ENCODE data around the gene SEMA4B. TPM values are rescaled to one million over a fixed set of nuclear protein-coding genes. Genes with fewer than 3 reads are reported as not detected.
"Not testable (repeated sequence)": the region's sequence is repeated elsewhere in the genome, so short reads cannot be mapped to it uniquely, and the experiment has no call there.

The SEMA4B gene
- total RNA-seq, 1 donor from 2014 or later = 48.7 TPM

DNA sequence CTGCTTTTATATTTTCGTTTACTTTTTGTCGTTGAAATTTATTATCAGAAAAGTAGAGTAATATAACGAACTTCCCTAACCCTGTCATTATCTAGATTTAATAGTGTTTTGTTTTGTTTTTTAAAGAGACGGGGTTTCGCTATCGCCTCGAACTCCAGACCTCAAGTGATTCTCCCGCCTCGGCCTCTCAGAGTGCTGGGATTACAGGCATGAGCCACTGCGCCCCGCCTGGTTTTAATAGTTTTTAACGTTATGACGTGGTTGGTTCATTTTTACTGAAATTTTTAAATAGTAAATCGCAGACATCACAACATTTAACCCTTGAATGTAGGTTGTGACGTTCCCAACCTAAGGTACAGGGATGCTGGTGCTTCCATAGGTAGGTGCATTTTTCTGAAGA, 65.4 kb downstream of the SEMA4B start:
- intact Hi-C loops (cut with DNase I) = no loop called here
- Histone ChIP-seq H3K27me3 (no peaks in the 10 kb centered on the region), H3K4me3 (peak overlapping the region; percentile 92), H3K27ac (peak overlapping the region; percentile 94), H3K4me1 (peaks cover 50% of the 10 kb centered on the region), H3K9me3 (no peaks in the 10 kb centered on the region), H3K36me3 (peaks cover 38% of the 10 kb centered on the region)
- DNase-seq (peak; percentile 54), ATAC-seq (no peak)
- TF ChIP-seq, protein P1, sequence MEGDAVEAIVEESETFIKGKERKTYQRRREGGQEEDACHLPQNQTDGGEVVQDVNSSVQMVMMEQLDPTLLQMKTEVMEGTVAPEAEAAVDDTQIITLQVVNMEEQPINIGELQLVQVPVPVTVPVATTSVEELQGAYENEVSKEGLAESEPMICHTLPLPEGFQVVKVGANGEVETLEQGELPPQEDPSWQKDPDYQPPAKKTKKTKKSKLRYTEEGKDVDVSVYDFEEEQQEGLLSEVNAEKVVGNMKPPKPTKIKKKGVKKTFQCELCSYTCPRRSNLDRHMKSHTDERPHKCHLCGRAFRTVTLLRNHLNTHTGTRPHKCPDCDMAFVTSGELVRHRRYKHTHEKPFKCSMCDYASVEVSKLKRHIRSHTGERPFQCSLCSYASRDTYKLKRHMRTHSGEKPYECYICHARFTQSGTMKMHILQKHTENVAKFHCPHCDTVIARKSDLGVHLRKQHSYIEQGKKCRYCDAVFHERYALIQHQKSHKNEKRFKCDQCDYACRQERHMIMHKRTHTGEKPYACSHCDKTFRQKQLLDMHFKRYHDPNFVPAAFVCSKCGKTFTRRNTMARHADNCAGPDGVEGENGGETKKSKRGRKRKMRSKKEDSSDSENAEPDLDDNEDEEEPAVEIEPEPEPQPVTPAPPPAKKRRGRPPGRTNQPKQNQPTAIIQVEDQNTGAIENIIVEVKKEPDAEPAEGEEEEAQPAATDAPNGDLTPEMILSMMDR (IDR thresholded peaks at IDR 0.05) = no peak

DNA sequence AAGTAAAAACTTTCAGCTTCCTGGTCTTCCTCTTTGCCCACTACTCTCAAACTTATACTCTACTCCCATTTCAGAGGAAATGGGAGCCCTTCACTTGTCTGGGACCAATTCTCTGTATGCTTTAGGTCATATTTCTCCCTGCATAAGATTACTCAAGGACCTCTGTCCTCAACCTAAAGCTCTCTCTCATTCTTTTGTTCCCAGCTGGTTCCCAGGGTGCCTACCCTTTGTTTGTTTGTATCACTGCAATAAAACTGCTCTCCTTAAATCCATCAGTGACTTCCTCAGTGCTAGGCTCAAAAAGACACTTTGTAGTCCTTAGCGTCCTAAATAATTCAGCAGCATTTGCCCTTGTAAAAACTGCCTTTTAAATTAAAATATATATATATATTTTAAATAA, 67.3 kb downstream of the SEMA4B start:
- H3K27me3 ChIP-seq = no peaks in the 10 kb centered on the region
- H3K9me3 ChIP-seq = no peaks in the 10 kb centered on the region
- intact Hi-C loops (cut with DNase I) = no loop called here
- DNase-seq (no peak), ATAC-seq (no peak)
- H3K36me3 ChIP-seq = peaks cover 56% of the 10 kb centered on the region
- H3K27ac ChIP-seq = no peak overlapping the region
- TF ChIP-seq, protein P1 (IDR thresholded peaks at IDR 0.05) = no peak
- no peak overlapping the region for H3K4me3 ChIP-seq
- peaks cover 57% of the 10 kb centered on the region for H3K4me1 ChIP-seq

DNA sequence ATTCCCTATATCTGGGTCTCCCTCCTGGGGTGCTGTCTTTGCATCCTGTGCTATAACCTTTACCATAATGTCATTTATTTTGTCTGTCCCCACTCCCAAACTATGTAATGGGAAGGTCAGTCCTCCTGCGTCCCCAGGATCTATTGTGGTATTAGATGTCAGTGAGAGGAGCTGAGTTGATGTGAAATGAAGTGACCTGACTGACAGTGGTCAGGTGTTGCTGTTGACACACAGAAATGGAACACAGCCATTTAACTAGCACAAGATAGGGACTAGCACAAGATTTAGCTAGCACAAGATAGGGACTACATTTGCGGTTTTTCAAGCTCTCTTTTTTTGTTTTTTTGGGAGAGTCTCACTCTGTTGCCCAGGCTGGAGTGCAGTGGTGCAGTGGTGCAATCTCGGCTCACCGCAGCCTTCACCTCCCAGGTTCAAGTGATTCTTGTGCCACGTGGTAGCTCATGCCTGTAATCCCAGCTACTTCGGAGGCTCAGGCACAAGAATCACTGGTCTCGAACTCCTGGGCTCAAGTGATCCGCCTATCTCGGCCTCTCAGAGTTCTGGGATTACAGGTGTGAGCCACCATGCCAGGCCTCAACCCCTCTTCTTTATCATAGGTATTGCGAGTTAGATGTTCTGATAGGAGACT, 69.5 kb downstream of the SEMA4B start:
- Histone ChIP-seq H3K27me3 (no peaks in the 10 kb centered on the region), H3K27ac (no peak overlapping the region), H3K4me1 (peaks cover 49% of the 10 kb centered on the region), H3K36me3 (peaks cover 67% of the 10 kb centered on the region), H3K4me3 (no peak overlapping the region), H3K9me3 (no peaks in the 10 kb centered on the region)
- TF ChIP-seq, protein P1 (IDR thresholded peaks at IDR 0.05) = no peak
- DNase-seq (peak; percentile 46), ATAC-seq (no peak)
- intact Hi-C loops (cut with DNase I) = no loop called here

DNA sequence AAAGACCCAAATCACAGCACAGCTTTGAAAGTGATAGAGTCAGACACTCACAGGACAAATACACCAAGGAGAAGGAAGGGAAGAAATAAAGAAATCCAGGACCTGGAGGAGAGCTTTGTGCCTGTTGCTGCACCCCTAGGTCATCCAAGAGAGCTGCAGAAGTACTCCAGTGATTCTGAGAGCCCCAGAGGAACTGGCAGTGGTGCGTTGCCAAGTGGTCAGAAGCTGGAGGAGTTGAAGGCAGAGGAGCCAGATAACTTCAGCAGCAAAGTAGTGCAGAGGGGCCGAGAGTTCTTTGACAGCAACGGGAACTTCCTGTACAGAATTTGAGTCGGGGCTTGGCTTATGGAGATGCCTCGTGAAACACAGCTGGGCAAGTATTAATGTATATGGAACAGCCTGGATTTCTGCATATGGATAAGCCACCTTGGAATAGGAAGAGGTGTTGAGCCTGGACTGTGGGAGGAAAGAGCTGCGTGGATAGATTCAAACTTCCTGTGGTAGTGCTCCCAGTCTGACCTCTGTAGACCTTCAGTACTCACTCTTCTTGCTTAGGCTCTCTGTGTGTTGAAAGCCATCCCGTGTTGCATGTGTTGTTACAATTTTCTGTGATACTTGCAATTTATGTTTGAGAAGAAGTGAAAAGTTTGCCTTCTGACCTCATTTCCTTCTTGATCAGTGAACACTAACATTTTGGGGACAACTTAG, 70.5 kb downstream of the SEMA4B start:
- intact Hi-C loops (cut with DNase I) = no loop called here
- peaks cover 46% of the 10 kb centered on the region for H3K4me1 ChIP-seq
- H3K9me3 ChIP-seq = no peaks in the 10 kb centered on the region
- DNase-seq (peak; percentile 32), ATAC-seq (peak; percentile 71)
- H3K27ac ChIP-seq = no peak overlapping the region
- no peak overlapping the region for H3K4me3 ChIP-seq
- TF ChIP-seq, protein P1 (IDR thresholded peaks at IDR 0.05) = no peak
- peaks cover 67% of the 10 kb centered on the region for H3K36me3 ChIP-seq
- no peaks in the 10 kb centered on the region for H3K27me3 ChIP-seq

DNA sequence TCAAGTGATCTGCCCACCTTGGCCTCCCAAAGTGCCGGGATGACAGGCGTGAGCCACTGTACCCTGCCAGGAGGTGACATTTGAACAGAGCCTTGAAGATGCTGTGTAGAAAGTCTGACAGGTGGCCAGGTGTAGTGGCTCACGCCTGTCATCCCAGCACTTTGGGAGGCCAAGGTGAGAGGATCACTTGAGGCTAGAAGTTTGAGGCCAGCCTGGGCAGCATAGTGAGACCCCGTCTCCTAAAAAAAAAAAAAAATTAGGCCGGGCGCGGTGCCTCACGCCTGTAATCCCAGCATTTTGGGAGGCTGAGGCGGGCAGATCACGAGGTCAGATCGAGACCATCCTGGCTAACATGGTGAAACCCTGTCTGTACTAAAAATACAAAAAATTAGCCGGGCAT, 77.3 kb downstream of the SEMA4B start:
- peak; percentile 26 for DNase-seq
- H3K9me3 ChIP-seq; H3K4me3 ChIP-seq; intact Hi-C loops (cut with DNase I); H3K27ac ChIP-seq; ATAC-seq; H3K4me1 ChIP-seq; H3K27me3 ChIP-seq: not testable (repeated sequence)
- peaks cover 11% of the 10 kb centered on the region for H3K36me3 ChIP-seq

Other genes with a start within 250 kb of the SEMA4B start
- gene ZNF710, start 200.0 kb upstream of the SEMA4B start, total RNA-seq = 47.9 TPM
- 43.1 TPM for gene IDH2, start 98.9 kb upstream of the SEMA4B start, total RNA-seq
- 62.8 TPM for gene CIB1, start 32.6 kb downstream of the SEMA4B start, total RNA-seq
- 11.2 TPM for gene GDPGP1, start 32.9 kb downstream of the SEMA4B start, total RNA-seq
- gene TTLL13, start 48.2 kb downstream of the SEMA4B start, total RNA-seq = not detected
- 75.0 TPM for gene NGRN, start 64.3 kb downstream of the SEMA4B start, total RNA-seq
- gene ZNF774, start 151.0 kb downstream of the SEMA4B start, total RNA-seq = 3.6 TPM
- gene IQGAP1, start 186.9 kb downstream of the SEMA4B start, total RNA-seq = 256 TPM